ENCODE measurements around the gene HACD3. TPM values are rescaled to one million over a fixed set of nuclear protein-coding genes. Genes with fewer than 3 reads are reported as not detected.
"Not testable (repeated sequence)": the region's sequence is repeated elsewhere in the genome, so short reads cannot be mapped to it uniquely, and the experiment has no call there.

Gene HACD3
- total RNA-seq, 2 donors from 2014 or later = 41.6 to 91.4 TPM

- intact Hi-C loops (cut with DNase I) = no loop called here
- Histone ChIP-seq H3K27ac (no peak overlapping the region), H3K4me3 (no peak overlapping the region), H3K9me3 (no peaks in the 10 kb centered on the region), H3K4me1 (replicated peaks) (no peaks in the 10 kb centered on the region), H3K36me3 (no peaks in the 10 kb centered on the region), H3K27me3 (replicated peaks; ENCODE audit: insufficient read depth) (no peaks in the 10 kb centered on the region)
- DNase-seq (ENCODE audit: low spot score) = no peak
- TF ChIP-seq, protein P1, sequence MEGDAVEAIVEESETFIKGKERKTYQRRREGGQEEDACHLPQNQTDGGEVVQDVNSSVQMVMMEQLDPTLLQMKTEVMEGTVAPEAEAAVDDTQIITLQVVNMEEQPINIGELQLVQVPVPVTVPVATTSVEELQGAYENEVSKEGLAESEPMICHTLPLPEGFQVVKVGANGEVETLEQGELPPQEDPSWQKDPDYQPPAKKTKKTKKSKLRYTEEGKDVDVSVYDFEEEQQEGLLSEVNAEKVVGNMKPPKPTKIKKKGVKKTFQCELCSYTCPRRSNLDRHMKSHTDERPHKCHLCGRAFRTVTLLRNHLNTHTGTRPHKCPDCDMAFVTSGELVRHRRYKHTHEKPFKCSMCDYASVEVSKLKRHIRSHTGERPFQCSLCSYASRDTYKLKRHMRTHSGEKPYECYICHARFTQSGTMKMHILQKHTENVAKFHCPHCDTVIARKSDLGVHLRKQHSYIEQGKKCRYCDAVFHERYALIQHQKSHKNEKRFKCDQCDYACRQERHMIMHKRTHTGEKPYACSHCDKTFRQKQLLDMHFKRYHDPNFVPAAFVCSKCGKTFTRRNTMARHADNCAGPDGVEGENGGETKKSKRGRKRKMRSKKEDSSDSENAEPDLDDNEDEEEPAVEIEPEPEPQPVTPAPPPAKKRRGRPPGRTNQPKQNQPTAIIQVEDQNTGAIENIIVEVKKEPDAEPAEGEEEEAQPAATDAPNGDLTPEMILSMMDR (IDR thresholded peaks at IDR 0.05) = no peak
- TF ChIP-seq POLR2AphosphoS5 (IDR thresholded peaks at IDR 0.05) = no peak
- no peak for TF ChIP-seq POLR2A (IDR thresholded peaks at IDR 0.05)
These were observed 17.6 kb downstream of the HACD3 start for GRCh38 chr15:65547841-65548240.

DNA sequence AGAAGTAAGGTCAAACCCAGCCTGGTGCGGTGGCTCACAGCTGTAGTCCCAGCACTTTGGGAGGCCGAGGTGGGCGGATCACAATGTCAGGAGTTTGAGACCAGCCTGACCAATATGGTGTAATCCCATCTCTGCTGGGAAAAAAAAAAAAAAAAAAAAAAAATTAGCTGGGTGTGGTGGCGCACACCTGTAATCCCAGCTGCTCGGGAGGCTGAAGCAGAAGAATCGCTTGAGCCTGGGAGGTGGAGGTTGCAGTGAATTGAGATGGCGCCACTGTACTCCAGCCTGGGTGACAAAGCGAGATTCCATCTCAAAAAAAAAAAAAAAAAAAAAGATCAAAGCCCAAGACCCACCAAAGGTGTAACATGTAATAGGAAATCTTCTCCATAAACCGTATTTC, 19.0 kb downstream of the HACD3 start:
- H3K27me3 ChIP-seq (replicated peaks; ENCODE audit: insufficient read depth); intact Hi-C loops (cut with DNase I): not testable (repeated sequence)

DNA sequence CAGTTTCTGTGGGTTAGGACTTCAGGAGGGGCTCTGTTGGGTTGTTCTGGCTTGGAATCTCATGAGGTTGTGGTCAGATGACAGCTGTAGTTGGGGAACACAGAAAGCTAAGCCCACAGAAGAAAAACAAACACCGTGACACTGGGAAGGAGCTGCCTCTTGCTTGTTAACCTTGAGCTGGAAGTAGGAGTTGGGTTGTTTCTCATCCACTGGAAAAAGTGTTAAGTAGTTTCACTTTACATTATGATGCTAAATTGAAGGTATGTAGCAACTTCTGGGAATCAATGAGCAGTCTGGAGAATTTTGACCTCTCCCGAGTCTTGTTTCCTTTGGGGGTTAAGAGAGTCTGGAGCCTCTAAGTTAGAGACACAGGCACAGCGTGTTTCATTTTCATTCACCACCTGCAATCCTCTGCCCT, 20.4 kb downstream of the HACD3 start:
- TF ChIP-seq POLR2AphosphoS5 (IDR thresholded peaks at IDR 0.05) (no peak), POLR2A (IDR thresholded peaks at IDR 0.05) (no peak)
- TF ChIP-seq, protein P1 (IDR thresholded peaks at IDR 0.05) = no peak
- Histone ChIP-seq H3K27me3 (replicated peaks; ENCODE audit: insufficient read depth) (no peaks in the 10 kb centered on the region), H3K9me3 (no peaks in the 10 kb centered on the region), H3K36me3 (no peaks in the 10 kb centered on the region), H3K27ac (no peak overlapping the region), H3K4me1 (replicated peaks) (no peaks in the 10 kb centered on the region), H3K4me3 (no peak overlapping the region)
- 68% methylated on average over 3 of the region's 3 CpGs for WGBS
- intact Hi-C loops (cut with DNase I) = no loop called here
- DNase-seq (ENCODE audit: low spot score) = no peak

More for the DNA sequence above, 19.0 kb downstream of the HACD3 start:
- not testable (repeated sequence) for H3K27ac ChIP-seq; H3K4me3 ChIP-seq; H3K9me3 ChIP-seq; H3K4me1 ChIP-seq (replicated peaks); H3K36me3 ChIP-seq; DNase-seq (ENCODE audit: low spot score)
- 97% methylated on average over 9 of the region's 9 CpGs for WGBS

DNA sequence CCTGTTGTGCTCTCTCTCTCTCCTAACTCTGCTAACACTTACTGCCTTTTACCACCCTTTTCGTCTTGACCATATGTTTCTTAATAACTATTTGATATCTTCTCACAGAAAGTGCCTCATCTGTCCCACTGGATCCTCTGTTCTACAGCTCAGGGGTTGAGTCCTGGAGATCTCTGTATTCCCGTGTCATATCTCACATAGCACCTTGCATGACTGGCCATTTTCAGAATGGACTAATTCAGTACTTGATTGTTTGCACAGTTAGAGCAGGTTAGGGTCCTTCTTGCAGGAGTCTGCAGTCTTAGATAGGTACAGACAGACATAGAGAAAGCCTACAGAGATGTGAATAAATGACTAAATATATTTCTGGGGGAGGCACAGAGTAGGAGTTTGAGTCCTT, 20.9 kb downstream of the HACD3 start:
- Histone ChIP-seq H3K9me3 (no peaks in the 10 kb centered on the region), H3K27ac (no peak overlapping the region), H3K4me1 (replicated peaks) (no peaks in the 10 kb centered on the region), H3K36me3 (no peaks in the 10 kb centered on the region), H3K27me3 (replicated peaks; ENCODE audit: insufficient read depth) (no peaks in the 10 kb centered on the region), H3K4me3 (no peak overlapping the region)
- no peak for TF ChIP-seq POLR2AphosphoS5 (IDR thresholded peaks at IDR 0.05)
- no peak for TF ChIP-seq POLR2A (IDR thresholded peaks at IDR 0.05)
- TF ChIP-seq, protein P1 (IDR thresholded peaks at IDR 0.05) = no peak
- WGBS = 65% methylated on average over 2 of the region's 2 CpGs
- intact Hi-C loops (cut with DNase I) = no loop called here
- no peak for DNase-seq (ENCODE audit: low spot score)

GRCh38 chr15:65552851-65553250, 22.6 kb downstream of the HACD3 start:
- H3K36me3 ChIP-seq; DNase-seq (ENCODE audit: low spot score); H3K27ac ChIP-seq; H3K27me3 ChIP-seq (replicated peaks; ENCODE audit: insufficient read depth); H3K9me3 ChIP-seq; intact Hi-C loops (cut with DNase I); H3K4me3 ChIP-seq; H3K4me1 ChIP-seq (replicated peaks): not testable (repeated sequence)
- 94% methylated on average over 5 of the region's 6 CpGs for WGBS

GRCh38 chr15:65553691-65554090, 23.4 kb downstream of the HACD3 start:
- WGBS = 97% methylated on average over 3 of the region's 3 CpGs
- no peaks in the 10 kb centered on the region for H3K27me3 ChIP-seq (replicated peaks; ENCODE audit: insufficient read depth)
- no peak overlapping the region for H3K27ac ChIP-seq
- no peaks in the 10 kb centered on the region for H3K36me3 ChIP-seq
- DNase-seq (ENCODE audit: low spot score) = no peak
- intact Hi-C loops (cut with DNase I) = no loop called here
- H3K4me1 ChIP-seq (replicated peaks) = no peaks in the 10 kb centered on the region
- TF ChIP-seq POLR2AphosphoS5 (IDR thresholded peaks at IDR 0.05) (no peak), POLR2A (IDR thresholded peaks at IDR 0.05) (no peak)
- TF ChIP-seq, protein P1 (IDR thresholded peaks at IDR 0.05) = no peak
- no peak overlapping the region for H3K4me3 ChIP-seq
- H3K9me3 ChIP-seq = no peaks in the 10 kb centered on the region

Measured in prostate gland (tissue), 2 donors.